HG02798 (cell line): ENCODE measurements around the gene HSD11B1.

Experiments used
- ATAC-seq: cut with Tn5 transposase; IDR thresholded peaks from one replicate; pipeline ENCODE4 v1.9.1; 2021; ENCODE audit warnings: mild to moderate bottlenecking; ENCODE audit not compliant: unreplicated experiment, poor library complexity

HSD11B1 gene

GRCh38 chr1:209704584-209704983 is at the start of gene HSD11B1:
Gene HSD11B1, plus strand, starts transcription at chr1:209704846. Its CDS starts 97 bp downstream, at chr1:209704943.
- ATAC-seq = no peak

- no peak for ATAC-seq
Observed at GRCh38 chr1:209655411-209656231, 49.0 kb upstream of the HSD11B1 start.

- peak; percentile 42 for ATAC-seq
Observed at GRCh38 chr1:209657140-209657879, 47.3 kb upstream of the HSD11B1 start.

GRCh38 chr1:209657918-209658317 is 46.7 kb upstream of the HSD11B1 start:
- ATAC-seq = no peak

- peak; percentile 72 for ATAC-seq
Observed at GRCh38 chr1:209659909-209660308, 44.7 kb upstream of the HSD11B1 start.

- no peak for ATAC-seq
Observed at GRCh38 chr1:209661071-209661470, 43.6 kb upstream of the HSD11B1 start.

- no peak for ATAC-seq
Observed at GRCh38 chr1:209662879-209663327, 41.7 kb upstream of the HSD11B1 start.

- no peak for ATAC-seq
Observed at GRCh38 chr1:209667103-209667502, 37.5 kb upstream of the HSD11B1 start.

- no peak for ATAC-seq
Observed at GRCh38 chr1:209667708-209668107, 36.9 kb upstream of the HSD11B1 start.

- ATAC-seq = no peak
Observed at GRCh38 chr1:209670441-209671082, 34.1 kb upstream of the HSD11B1 start.

- peak; percentile 91 for ATAC-seq
Observed at GRCh38 chr1:209672705-209673630, 31.7 kb upstream of the HSD11B1 start.

- no peak for ATAC-seq
Observed at GRCh38 chr1:209673631-209674417, 30.8 kb upstream of the HSD11B1 start.

GRCh38 chr1:209674957-209675564 is 29.6 kb upstream of the HSD11B1 start, which contains the start of gene G0S2:
Gene G0S2, plus strand, starts transcription at chr1:209675412. Its CDS starts 273 bp downstream, at chr1:209675685.
- ATAC-seq = no peak

GRCh38 chr1:209675565-209676154 is 29.0 kb upstream of the HSD11B1 start:
- ATAC-seq = no peak

GRCh38 chr1:209678981-209679539 is 25.6 kb upstream of the HSD11B1 start:
- ATAC-seq = no peak

GRCh38 chr1:209685821-209686220 is 18.8 kb upstream of the HSD11B1 start:
- peak; percentile 66 for ATAC-seq

GRCh38 chr1:209686322-209686721 is 18.3 kb upstream of the HSD11B1 start:
- no peak for ATAC-seq

GRCh38 chr1:209688746-209689234 is 15.9 kb upstream of the HSD11B1 start:
- no peak for ATAC-seq
